GM23338 (cell line): ENCODE results near the gene PPP1R3G. TPM values are rescaled to one million over a fixed set of nuclear protein-coding genes. Genes with fewer than 3 reads are reported as not detected.

Source experiments
- ATAC-seq: fragments of 200-7000 bp; cut with Tn5 transposase; 3 replicates; pipeline ENCODE4 v1.9.1; 2020
- DNase-seq: peaks from one replicate; pipeline ENCODE4 v3.0.0-alpha.2; 2015; ENCODE audit warnings: low spot score
- H2AFZ ChIP-seq: fragments of 200-600 bp; sonication (generic); 2 replicates; pipeline ENCODE4 v1.8.0; 2016; ENCODE audit warnings: antibody characterized with exemption, mild to moderate bottlenecking, moderate library complexity
- H3F3A ChIP-seq: fragments of 200-600 bp; sonication (generic); replicated peaks from 2 replicates; pipeline ENCODE4 v1.8.0; 2017; ENCODE audit warnings: antibody characterized with exemption, mixed run types, low read depth
- H3K27ac ChIP-seq: fragments of 200-600 bp; sonication (generic); 2 replicates; pipeline ENCODE4 v1.6.1; 2016; ENCODE audit warnings: low read depth
- H3K27me3 ChIP-seq: fragments of 200-600 bp; sonication (generic); 2 replicates; pipeline ENCODE4 v1.8.0; 2016; ENCODE audit warnings: mild to moderate bottlenecking, mixed run types, moderate library complexity; ENCODE audit not compliant: insufficient read depth
- H3K36me3 ChIP-seq: fragments of 200-600 bp; sonication (generic); 2 replicates; pipeline ENCODE4 v1.8.0; 2016; ENCODE audit warnings: mild to moderate bottlenecking; ENCODE audit not compliant: insufficient read depth
- H3K4me1 ChIP-seq: fragments of 200-600 bp; sonication (generic); 2 replicates; pipeline ENCODE4 v1.8.0; 2016; ENCODE audit warnings: mild to moderate bottlenecking, moderate library complexity; ENCODE audit not compliant: insufficient read depth
- H3K4me2 ChIP-seq: fragments of 200-600 bp; sonication (generic); 2 replicates; pipeline ENCODE4 v1.7.1; 2017; ENCODE audit warnings: mixed run types
- H3K4me3 ChIP-seq: fragments of 200-600 bp; sonication (generic); 2 replicates; pipeline ENCODE4 v1.6.1; 2016; ENCODE audit warnings: mixed run types
- H3K79me2 ChIP-seq: fragments of 200-600 bp; sonication (generic); replicated peaks from 2 replicates; pipeline ENCODE4 v1.8.0; 2017; ENCODE audit warnings: mild to moderate bottlenecking; ENCODE audit not compliant: insufficient read depth
- H3K9me2 ChIP-seq: fragments of 200-600 bp; sonication (generic); 2 replicates; pipeline ENCODE4 v1.8.0; 2017; ENCODE audit not compliant: insufficient read depth
- H4K20me1 ChIP-seq: fragments of 200-600 bp; sonication (generic); replicated peaks from 2 replicates; pipeline ENCODE4 v1.8.0; 2017; ENCODE audit warnings: mild to moderate bottlenecking; ENCODE audit not compliant: insufficient read depth
- H3K27ac Mint-ChIP-seq: 2 replicates; pipeline ENCODE4 v1.8.0; 2020; ENCODE audit warnings: inconsistent platforms, mild to moderate bottlenecking, moderate library complexity, mixed read lengths
- H3K27me3 Mint-ChIP-seq: 3 replicates; pipeline ENCODE4 v1.8.0; 2022; ENCODE audit warnings: low read depth, mild to moderate bottlenecking, moderate library complexity, mixed read lengths, inconsistent platforms; ENCODE audit not compliant: insufficient read depth, poor library complexity
- H3K36me3 Mint-ChIP-seq: 3 replicates; pipeline ENCODE4 v1.8.0; 2021; ENCODE audit warnings: low read depth, mild to moderate bottlenecking, inconsistent platforms, moderate library complexity, mixed read lengths
- H3K4me1 Mint-ChIP-seq: 3 replicates; pipeline ENCODE4 v1.8.0; 2020; ENCODE audit warnings: mild to moderate bottlenecking, inconsistent platforms, mixed read lengths
- H3K4me3 Mint-ChIP-seq: 3 replicates; pipeline ENCODE4 v1.8.0; 2021; ENCODE audit warnings: moderate library complexity, mild to moderate bottlenecking, inconsistent platforms, mixed read lengths
- H3K9me3 Mint-ChIP-seq: 3 replicates; pipeline ENCODE4 v1.8.0; 2020; ENCODE audit warnings: moderate library complexity, mild to moderate bottlenecking, inconsistent platforms, mixed read lengths
- CREB1 ChIP-seq: fragments of 250-450 bp; sonication (Bioruptor Pico); IDR thresholded peaks from 2 replicates; pipeline ENCODE4 v1.5.0; 2020; ENCODE audit warnings: low read depth, mild to moderate bottlenecking, moderate library complexity
- CTCF ChIP-seq, 2 experiments: fragments of 200-600 bp in 1 of 2; sonication (generic) in 1 of 2; conservative IDR thresholded peaks; 2 replicates each; pipeline versions ENCODE4 v1.5.1 to v1.6.1; 2016 to 2017; ENCODE audit warnings: antibody characterized with exemption in 2 of 2, low read depth in 2 of 2, mild to moderate bottlenecking in 2 of 2, moderate library complexity in 1 of 2
- ETS1 ChIP-seq: IDR thresholded peaks from 2 replicates; pipeline ENCODE4 v1.6.1; 2016; ENCODE audit warnings: antibody characterized with exemption
- EZH2 ChIP-seq: fragments of 200-600 bp; sonication (generic); IDR thresholded peaks from one replicate; pipeline ENCODE4 v1.8.0; 2017; ENCODE audit warnings: antibody characterized with exemption, mild to moderate bottlenecking, low read depth; ENCODE audit not compliant: unreplicated experiment
- EZH2phosphoT487 ChIP-seq: fragments of 200-600 bp; sonication (generic); IDR thresholded peaks from one replicate; pipeline ENCODE4 v1.8.1; 2018; ENCODE audit warnings: antibody characterized with exemption; ENCODE audit not compliant: unreplicated experiment
- JUNB ChIP-seq: IDR thresholded peaks from one replicate; pipeline ENCODE4 v1.6.1; 2016; ENCODE audit warnings: antibody characterized with exemption; ENCODE audit not compliant: unreplicated experiment
- NANOG ChIP-seq: IDR thresholded peaks from 2 replicates; pipeline ENCODE4 v1.6.1; 2016; ENCODE audit warnings: antibody characterized with exemption, borderline replicate concordance
- POLR2AphosphoS5 ChIP-seq: IDR thresholded peaks from 2 replicates; pipeline ENCODE4 v1.6.1; 2016; ENCODE audit warnings: antibody characterized with exemption, low read depth
- REST ChIP-seq: IDR thresholded peaks from one replicate; pipeline ENCODE4 v1.6.1; 2018; ENCODE audit warnings: antibody characterized with exemption; ENCODE audit not compliant: unreplicated experiment
- STAT1 ChIP-seq: IDR thresholded peaks from one replicate; pipeline ENCODE4 v1.6.1; 2016; ENCODE audit warnings: antibody characterized with exemption; ENCODE audit not compliant: unreplicated experiment
- ZNF114 ChIP-seq: fragments of 250-450 bp; sonication (Bioruptor Pico); IDR thresholded peaks from 2 replicates; pipeline ENCODE4 v1.5.0; 2020; ENCODE audit warnings: mild to moderate bottlenecking, moderate library complexity
- ZNF331 ChIP-seq: fragments of 250-450 bp; sonication (Bioruptor Pico); IDR thresholded peaks from 2 replicates; pipeline ENCODE4 v1.5.0; 2020; ENCODE audit warnings: low read depth, mild to moderate bottlenecking, moderate library complexity
- ZNF462 ChIP-seq: fragments of 250-450 bp; sonication (Bioruptor Pico); IDR thresholded peaks from 2 replicates; pipeline ENCODE4 v1.5.0; 2020; ENCODE audit warnings: mild to moderate bottlenecking, moderate library complexity
- polyA plus RNA-seq: library from polyadenylated mRNA; unstranded; fragments of >200 nt; fragmentation: Nextera tagmentation; extraction: Ambion mirVana; gene quantifications from 2 replicates; pipeline ENCODE4 v1.2.1, GENCODE V29; 2016
- total RNA-seq: library from RNA; depleted of rRNA; stranded (reverse); fragments of >200 nt; shearing (Covaris generic); gene quantifications from 2 replicates; pipeline ENCODE4 v1.2.3, GENCODE V29; 2014

PPP1R3G gene
- total and polyA plus RNA-seq, 2 experiments from 2014 or later = 0.13 to 0.24 TPM

GRCh38 chr6:5107341-5107740 is 22.2 kb downstream of the PPP1R3G start:
- Mint-ChIP-seq H3K4me3 (no peak overlapping the region), H3K27ac (no peak overlapping the region), H3K4me1 (peaks cover 16% of the 10 kb centered on the region), H3K27me3 (peaks cover 10% of the 10 kb centered on the region), H3K9me3 (no peaks in the 10 kb centered on the region; the same call in 2 of the 3 replicates), H3K36me3 (peaks cover 9% of the 10 kb centered on the region)
- Histone ChIP-seq H3K4me3 (no peak overlapping the region), H2AFZ (no peak overlapping the region), H3F3A (no peaks in the 10 kb centered on the region), H3K4me1 (peaks cover 6% of the 10 kb centered on the region; the same call in 1 of the 2 replicates), H3K36me3 (no peaks in the 10 kb centered on the region), H3K27ac (no peak overlapping the region), H3K4me2 (no peak overlapping the region), H4K20me1 (no peaks in the 10 kb centered on the region), H3K27me3 (no peaks in the 10 kb centered on the region), H3K9me2 (no peaks in the 10 kb centered on the region), H3K79me2 (no peaks in the 10 kb centered on the region)
- DNase-seq (no peak), ATAC-seq (no peak)
- no peak for TF ChIP-seq EZH2
- TF ChIP-seq POLR2AphosphoS5 = no peak
- TF ChIP-seq ZNF114 (CRISPR knock-in tag) = no peak
- no peak for TF ChIP-seq STAT1
- no peak for TF ChIP-seq ZNF331 (CRISPR knock-in tag)
- no peak for TF ChIP-seq ZNF462 (CRISPR knock-in tag)
- no peak for TF ChIP-seq ETS1
- no peak for TF ChIP-seq REST
- no peak for TF ChIP-seq EZH2phosphoT487
- no peak for TF ChIP-seq JUNB
- no peak for TF ChIP-seq CTCF (conservative IDR thresholded peaks at IDR 0.05; ENCODE audit: low read depth in 2 of 2)
- no peak for TF ChIP-seq NANOG
- TF ChIP-seq CREB1 (CRISPR knock-in tag) = no peak
